Stimulated activated CD8-positive, alpha-beta memory T cell treated with anti-CD3 and anti-CD28 coated beads, Interleukin-15, amount 100 ng/mL, for 48 hours (primary cell): ENCODE data around the gene NFIX.
A peak's percentile ranks its signal among the peaks of the same experiment; 100 is the strongest.

ENCODE experiments used
- DNase-seq, 2 donors: peaks; one replicate each; pipeline ENCODE4 v3.0.0-alpha.2; 2020; ENCODE audit warnings: low read depth in 2 of 2

The NFIX gene

GRCh38 chr19:13104848-13105711 lies 109.8 kb downstream of the NFIX start:
- DNase-seq: no peak

- no peak for DNase-seq
Measured at GRCh38 chr19:13109361-13110098, 114.3 kb downstream of the NFIX start.

GRCh38 chr19:13110099-13110610 lies 114.9 kb downstream of the NFIX start:
- DNase-seq: no peak

GRCh38 chr19:13112555-13112954 lies 117.3 kb downstream of the NFIX start:
- no peak for DNase-seq

GRCh38 chr19:13115936-13116281 lies 120.6 kb downstream of the NFIX start:
- no peak for DNase-seq

GRCh38 chr19:13116282-13117175 lies 121.3 kb downstream of the NFIX start, which contains the start of gene TRMT1:
Gene TRMT1 (minus strand): TSS chr19:13116740. CDS start chr19:13116399, 341 bp downstream.
- DNase-seq: peak; percentile 86

GRCh38 chr19:13117176-13117771 lies 122.0 kb downstream of the NFIX start:
- DNase-seq: no peak

- peak; percentile 90 to 91 for DNase-seq
Measured at GRCh38 chr19:13117772-13118423, 122.6 kb downstream of the NFIX start, which contains the start of gene NACC1. Gene NACC1 (plus strand): TSS chr19:13118264. CDS start chr19:13135208, 16,944 bp downstream.

GRCh38 chr19:13118424-13119193 lies 123.3 kb downstream of the NFIX start:
- peak in 1 of 2 donors; percentile 42 for DNase-seq

GRCh38 chr19:13119627-13120026 lies 124.4 kb downstream of the NFIX start:
- DNase-seq: no peak

- no peak for DNase-seq
Measured at GRCh38 chr19:13120031-13120430, 124.8 kb downstream of the NFIX start.

- DNase-seq: no peak
Measured at GRCh38 chr19:13120817-13121216, 125.5 kb downstream of the NFIX start.

GRCh38 chr19:13121551-13122274 lies 126.4 kb downstream of the NFIX start:
- no peak for DNase-seq

- DNase-seq: no peak
Measured at GRCh38 chr19:13122275-13122878, 127.1 kb downstream of the NFIX start.

GRCh38 chr19:13122980-13123957 lies 128.0 kb downstream of the NFIX start:
- no peak for DNase-seq

GRCh38 chr19:13127051-13127450 lies 131.8 kb downstream of the NFIX start:
- DNase-seq: no peak

GRCh38 chr19:13127811-13128575 lies 132.7 kb downstream of the NFIX start:
- DNase-seq: no peak
